ENCODE measurements around the gene RNF14.
"Not testable (repeated sequence)": the region's sequence is repeated elsewhere in the genome, so short reads cannot be mapped to it uniquely, and the experiment has no call there.

RNF14 gene

GRCh38 chr5:142017832-142018427 lies 49.0 kb downstream of the RNF14 start:
- no peak overlapping the region for H3K4me3 ChIP-seq (ENCODE audit: low read length)
- H3K9me3 ChIP-seq (ENCODE audit: insufficient read depth, low read depth, low read length), result peaks cover 7% of the 10 kb centered on the region; the same call in 1 of the 2 replicates
- no peak overlapping the region for H3K27ac ChIP-seq (ENCODE audit: low read depth, low read length)
- no peak overlapping the region for H3K9ac ChIP-seq (ENCODE audit: low read depth, low read length)
- whole genome bisulfite sequencing, result 93% methylated on average over 5 of the region's 5 CpGs
- H3K36me3 ChIP-seq (ENCODE audit: insufficient read depth, low read length), result no peaks in the 10 kb centered on the region
- H3K4me1 ChIP-seq (ENCODE audit: insufficient read depth, low read length), result peaks cover 4% of the 10 kb centered on the region; the same call in 1 of the 2 replicates
- H3K27me3 ChIP-seq (ENCODE audit: insufficient read depth, low read length), result peaks cover 5% of the 10 kb centered on the region; the same call in 1 of the 2 replicates

DNA sequence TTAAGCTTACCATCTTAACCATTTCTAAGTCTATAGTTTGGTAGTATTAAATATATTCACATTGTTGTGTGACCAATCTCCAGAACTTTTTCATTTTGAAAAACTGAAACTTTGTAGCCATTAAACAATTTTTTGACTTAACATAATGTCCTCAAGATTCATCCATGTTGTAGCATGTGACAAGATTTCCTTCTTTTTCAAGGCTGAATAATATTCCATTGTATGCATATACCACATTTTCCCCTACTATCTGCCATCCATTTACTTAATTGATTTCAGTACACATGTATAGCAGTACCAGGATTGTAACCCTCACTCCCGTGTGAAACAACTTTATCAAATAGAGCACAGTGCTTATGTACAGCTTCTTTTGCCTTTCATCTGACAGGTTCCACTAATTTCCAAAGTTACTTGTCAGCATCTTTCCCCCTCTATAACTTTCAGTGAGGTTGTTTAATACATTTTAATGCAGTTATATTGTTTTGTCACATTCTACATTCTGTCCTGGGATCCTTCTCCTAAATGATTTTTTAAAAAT lies 51.3 kb downstream of the RNF14 start:
- Histone ChIP-seq H3K36me3 (ENCODE audit: insufficient read depth, low read length) (no peaks in the 10 kb centered on the region), H3K4me1 (ENCODE audit: insufficient read depth, low read length) (peaks cover 7% of the 10 kb centered on the region; the same call in 1 of the 2 replicates), H3K4me3 (ENCODE audit: low read length) (no peak overlapping the region), H3K27me3 (ENCODE audit: insufficient read depth, low read length) (peaks cover 5% of the 10 kb centered on the region; the same call in 1 of the 2 replicates), H3K9ac (ENCODE audit: low read depth, low read length) (no peak overlapping the region), H3K9me3 (ENCODE audit: insufficient read depth, low read depth, low read length) (peaks cover 7% of the 10 kb centered on the region; the same call in 1 of the 2 replicates), H3K27ac (ENCODE audit: low read depth, low read length) (no peak overlapping the region)
- 92% methylated on average over 1 of the region's 1 CpG for WGBS

- 93% methylated on average over 6 of the region's 6 CpGs for WGBS
- Histone ChIP-seq H3K4me1 (ENCODE audit: insufficient read depth, low read length) (peaks cover 7% of the 10 kb centered on the region; the same call in 1 of the 2 replicates), H3K36me3 (ENCODE audit: insufficient read depth, low read length) (no peaks in the 10 kb centered on the region), H3K9ac (ENCODE audit: low read depth, low read length) (no peak overlapping the region), H3K4me3 (ENCODE audit: low read length) (peak overlapping the region; percentile 53; the same call in 1 of the 2 replicates), H3K9me3 (ENCODE audit: insufficient read depth, low read depth, low read length) (peaks cover 7% of the 10 kb centered on the region; the same call in 1 of the 2 replicates), H3K27me3 (ENCODE audit: insufficient read depth, low read length) (peaks cover 5% of the 10 kb centered on the region; the same call in 1 of the 2 replicates), H3K27ac (ENCODE audit: low read depth, low read length) (no peak overlapping the region)
These were observed 54.9 kb downstream of the RNF14 start for GRCh38 chr5:142023836-142024235.

DNA sequence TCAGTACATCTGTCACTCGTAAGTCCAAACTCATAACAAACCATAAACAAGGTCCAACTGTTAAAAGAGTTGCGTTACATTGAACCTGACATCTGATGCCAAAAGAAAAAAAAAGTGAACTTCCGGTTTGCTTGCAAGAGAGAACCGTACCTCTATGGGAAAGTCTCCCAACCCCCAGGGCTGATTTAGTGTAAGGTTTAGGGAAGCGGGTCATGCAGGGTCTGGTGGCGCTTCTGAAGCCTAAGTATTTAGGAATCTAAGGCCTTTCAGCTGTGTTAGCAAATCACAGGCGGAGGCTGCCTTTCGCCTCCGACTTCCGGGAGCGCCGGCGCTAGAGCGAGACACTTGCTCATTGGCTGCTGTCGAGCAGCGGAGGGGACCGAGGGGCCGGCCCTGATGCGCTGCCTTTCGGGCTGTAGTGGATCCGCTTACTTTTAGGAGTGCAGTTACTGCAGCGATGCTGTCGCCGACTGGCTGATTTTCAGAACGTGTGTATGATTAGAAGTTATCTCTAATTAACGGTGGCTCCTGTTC lies 55.9 kb downstream of the RNF14 start:
- peaks cover 5% of the 10 kb centered on the region; the same call in 1 of the 2 replicates for H3K27me3 ChIP-seq (ENCODE audit: insufficient read depth, low read length)
- peak overlapping the region; percentile 56; the same call in 1 of the 2 replicates for H3K27ac ChIP-seq (ENCODE audit: low read depth, low read length)
- peak overlapping the region; percentile 21; the same call in 1 of the 2 replicates for H3K9ac ChIP-seq (ENCODE audit: low read depth, low read length)
- WGBS, result 3% methylated on average over 26 of the region's 26 CpGs
- peaks cover 7% of the 10 kb centered on the region; the same call in 1 of the 2 replicates for H3K9me3 ChIP-seq (ENCODE audit: insufficient read depth, low read depth, low read length)
- H3K4me3 ChIP-seq (ENCODE audit: low read length), result peak overlapping the region; percentile 53
- H3K4me1 ChIP-seq (ENCODE audit: insufficient read depth, low read length), result peaks cover 7% of the 10 kb centered on the region; the same call in 1 of the 2 replicates
- H3K36me3 ChIP-seq (ENCODE audit: insufficient read depth, low read length), result no peaks in the 10 kb centered on the region

- Histone ChIP-seq H3K36me3 (ENCODE audit: insufficient read depth, low read length) (no peaks in the 10 kb centered on the region), H3K4me1 (ENCODE audit: insufficient read depth, low read length) (peaks cover 7% of the 10 kb centered on the region; the same call in 1 of the 2 replicates), H3K27me3 (ENCODE audit: insufficient read depth, low read length) (peaks cover 5% of the 10 kb centered on the region; the same call in 1 of the 2 replicates), H3K9ac (ENCODE audit: low read depth, low read length) (no peak overlapping the region), H3K9me3 (ENCODE audit: insufficient read depth, low read depth, low read length) (no peaks in the 10 kb centered on the region), H3K4me3 (ENCODE audit: low read length) (peak overlapping the region; percentile 53; the same call in 1 of the 2 replicates), H3K27ac (ENCODE audit: low read depth, low read length) (no peak overlapping the region)
- 90% methylated on average over 7 of the region's 8 CpGs for WGBS
These were observed 56.7 kb downstream of the RNF14 start for GRCh38 chr5:142025637-142026036.

- Histone ChIP-seq H3K4me1 (ENCODE audit: insufficient read depth, low read length) (no peaks in the 10 kb centered on the region), H3K27me3 (ENCODE audit: insufficient read depth, low read length) (no peaks in the 10 kb centered on the region), H3K36me3 (ENCODE audit: insufficient read depth, low read length) (no peaks in the 10 kb centered on the region), H3K27ac (ENCODE audit: low read depth, low read length) (no peak overlapping the region), H3K9me3 (ENCODE audit: insufficient read depth, low read depth, low read length) (no peaks in the 10 kb centered on the region), H3K4me3 (ENCODE audit: low read length) (no peak overlapping the region), H3K9ac (ENCODE audit: low read depth, low read length) (no peak overlapping the region)
- 81% methylated on average over 2 of the region's 2 CpGs for WGBS
These were observed 63.2 kb downstream of the RNF14 start for GRCh38 chr5:142032150-142032549.

DNA sequence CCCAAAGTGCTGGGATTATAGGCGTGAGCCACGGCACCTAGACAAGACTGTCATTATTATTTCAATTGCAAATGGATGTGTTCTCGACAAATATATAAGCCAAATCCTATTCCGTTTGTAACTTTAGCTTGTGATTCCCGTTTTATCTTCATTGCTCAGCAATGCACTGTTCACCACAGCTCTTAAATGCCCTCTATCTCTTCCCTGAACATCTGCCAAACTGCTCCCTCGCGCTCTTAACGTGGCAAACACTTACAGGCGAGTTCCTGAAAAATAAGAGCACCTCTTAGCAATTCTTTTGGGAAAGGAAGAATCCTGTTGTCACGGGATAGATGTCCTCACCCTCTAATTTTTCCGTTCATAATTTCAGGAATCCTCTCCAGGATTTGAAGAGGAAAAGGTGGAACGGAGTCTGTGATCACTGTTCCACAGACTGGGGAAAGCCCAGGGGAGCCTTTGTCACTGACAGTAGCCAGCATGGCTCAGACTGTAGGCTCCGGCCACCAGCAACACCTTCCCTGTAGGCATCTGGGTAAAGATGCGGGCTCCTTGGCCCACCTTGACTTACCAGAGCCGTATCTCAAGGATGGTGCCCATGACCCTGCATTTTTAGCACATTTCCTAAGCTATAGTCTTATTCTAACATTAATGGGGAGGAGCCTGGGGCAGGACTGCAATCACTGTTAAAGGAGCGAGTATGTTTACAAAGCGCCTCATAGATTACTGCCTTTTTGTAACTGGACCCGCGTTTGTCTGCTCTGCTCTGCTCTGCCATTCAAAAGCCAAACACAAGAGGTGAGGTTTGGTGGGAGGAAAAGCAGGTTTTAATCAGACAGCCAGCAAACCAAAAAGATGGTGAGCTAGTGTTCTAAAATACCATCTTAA lies 64.1 kb downstream of the RNF14 start:
- 86% methylated on average over 19 of the region's 19 CpGs for WGBS
- no peak overlapping the region for H3K4me3 ChIP-seq (ENCODE audit: low read length)
- no peaks in the 10 kb centered on the region for H3K9me3 ChIP-seq (ENCODE audit: insufficient read depth, low read depth, low read length)
- no peak overlapping the region for H3K9ac ChIP-seq (ENCODE audit: low read depth, low read length)
- H3K4me1 ChIP-seq (ENCODE audit: insufficient read depth, low read length), result no peaks in the 10 kb centered on the region
- no peaks in the 10 kb centered on the region for H3K36me3 ChIP-seq (ENCODE audit: insufficient read depth, low read length)
- no peak overlapping the region for H3K27ac ChIP-seq (ENCODE audit: low read depth, low read length)
- H3K27me3 ChIP-seq (ENCODE audit: insufficient read depth, low read length), result no peaks in the 10 kb centered on the region

DNA sequence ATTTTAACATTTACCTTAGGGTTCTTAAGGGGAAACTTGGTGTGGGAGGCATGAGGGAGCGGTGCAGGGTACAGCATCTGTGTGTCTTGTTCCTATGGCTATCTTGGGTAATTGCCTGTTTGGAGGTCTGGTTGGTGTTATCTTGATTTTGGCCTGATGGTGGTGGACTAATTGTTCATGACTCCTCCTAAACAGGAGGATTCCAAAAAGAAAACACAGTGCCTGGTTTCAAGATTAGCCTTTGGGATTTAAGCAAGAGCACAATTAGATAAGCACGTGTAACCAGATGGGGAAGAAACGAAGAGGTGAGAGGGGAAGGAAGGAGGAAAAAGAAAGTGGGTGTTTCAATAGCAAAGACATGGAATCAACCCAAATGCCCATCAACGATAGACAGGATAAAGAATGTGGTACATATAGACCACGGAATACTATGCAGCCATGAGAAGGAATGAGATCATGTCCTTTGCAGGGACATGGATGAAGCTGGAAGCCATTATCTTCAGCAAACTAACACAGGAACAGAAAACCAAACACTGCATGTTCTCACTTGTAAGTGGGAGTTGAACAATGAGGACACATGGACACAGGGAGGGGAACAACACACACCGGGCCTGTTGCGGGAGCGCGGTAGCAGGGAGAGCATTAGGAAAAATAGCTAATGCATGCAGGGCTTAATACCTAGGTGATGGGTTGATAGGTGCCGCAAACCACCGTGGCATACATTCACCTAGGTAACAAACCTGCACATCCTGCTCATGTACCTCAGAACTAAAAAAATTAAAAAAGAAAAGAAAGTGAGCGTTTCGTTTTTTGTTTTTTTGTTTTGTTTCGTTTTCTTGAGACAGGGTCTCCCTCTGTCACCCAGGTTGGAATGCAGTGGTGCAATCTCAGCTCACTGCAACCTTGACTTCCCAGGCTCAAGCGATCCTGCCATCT lies 65.0 kb downstream of the RNF14 start:
- H3K36me3 ChIP-seq (ENCODE audit: insufficient read depth, low read length); H3K4me3 ChIP-seq (ENCODE audit: low read length); H3K9me3 ChIP-seq (ENCODE audit: insufficient read depth, low read depth, low read length); H3K27me3 ChIP-seq (ENCODE audit: insufficient read depth, low read length); H3K9ac ChIP-seq (ENCODE audit: low read depth, low read length); H3K4me1 ChIP-seq (ENCODE audit: insufficient read depth, low read length); H3K27ac ChIP-seq (ENCODE audit: low read depth, low read length): not testable (repeated sequence)
- 93% methylated on average over 15 of the region's 15 CpGs for WGBS

- no peak overlapping the region for H3K9ac ChIP-seq (ENCODE audit: low read depth, low read length)
- H3K36me3 ChIP-seq (ENCODE audit: insufficient read depth, low read length), result no peaks in the 10 kb centered on the region
- no peak overlapping the region for H3K4me3 ChIP-seq (ENCODE audit: low read length)
- no peak overlapping the region for H3K27ac ChIP-seq (ENCODE audit: low read depth, low read length)
- no peaks in the 10 kb centered on the region for H3K27me3 ChIP-seq (ENCODE audit: insufficient read depth, low read length)
- H3K9me3 ChIP-seq (ENCODE audit: insufficient read depth, low read depth, low read length), result no peaks in the 10 kb centered on the region
- no peaks in the 10 kb centered on the region for H3K4me1 ChIP-seq (ENCODE audit: insufficient read depth, low read length)
These were observed 66.1 kb downstream of the RNF14 start for GRCh38 chr5:142034994-142035393.

DNA sequence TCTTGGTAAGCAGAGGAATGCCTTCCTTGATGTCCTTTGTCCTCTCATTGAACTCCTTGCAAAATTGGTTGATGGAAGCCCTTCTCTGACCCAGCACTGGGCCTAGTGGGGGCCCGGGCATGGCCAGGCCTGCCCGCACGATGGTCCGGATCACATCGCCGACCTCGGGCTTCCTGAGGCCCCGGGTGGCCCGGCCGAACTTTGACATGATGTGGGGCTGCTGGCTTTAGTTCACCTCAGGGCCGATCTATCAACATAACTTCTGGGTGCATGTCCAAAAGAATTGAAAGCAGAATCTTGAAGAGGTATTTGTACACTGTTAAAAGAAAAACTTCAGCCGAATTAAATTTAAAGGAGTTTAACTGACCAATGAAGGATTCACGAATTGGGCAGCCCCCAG lies 68.0 kb downstream of the RNF14 start:
- no peak overlapping the region for H3K27ac ChIP-seq (ENCODE audit: low read depth, low read length)
- 91% methylated on average over 13 of the region's 13 CpGs for WGBS
- no peak overlapping the region for H3K4me3 ChIP-seq (ENCODE audit: low read length)
- H3K4me1 ChIP-seq (ENCODE audit: insufficient read depth, low read length), result no peaks in the 10 kb centered on the region
- H3K9me3 ChIP-seq (ENCODE audit: insufficient read depth, low read depth, low read length), result no peaks in the 10 kb centered on the region
- no peaks in the 10 kb centered on the region for H3K36me3 ChIP-seq (ENCODE audit: insufficient read depth, low read length)
- H3K27me3 ChIP-seq (ENCODE audit: insufficient read depth, low read length), result no peaks in the 10 kb centered on the region
- no peak overlapping the region for H3K9ac ChIP-seq (ENCODE audit: low read depth, low read length)

Measured in HUES64 (cell line).